GM12878 (cell line): ENCODE measurements around the gene ZNF619. TPM values are rescaled to one million over a fixed set of nuclear protein-coding genes. Genes with fewer than 3 reads are reported as not detected.

Source experiments
- ATAC-seq: fragments of 200-7000 bp; cut with Tn5 transposase; 3 replicates; pipeline ENCODE4 v1.9.1; 2020; ENCODE audit warnings: mild to moderate bottlenecking, moderate library complexity
- BruUV-seq: library from RNA; stranded (reverse); fragments of 400-500 nt; replicated peaks from 2 replicates; lab custom pipeline; 2021; lab: Mats Ljungman, UMichigan
- CTCF ChIA-PET: fragments of 300-600 bp; sonication (Branson Sonifier 250); formaldehyde crosslinking; extraction: SDS; loops from one replicate; lab custom pipeline; 2021; ENCODE audit warnings: inconsistent platforms; lab: Yijun Ruan, JAX
- POLR2A ChIA-PET: fragments of 350-600 bp; formaldehyde crosslinking; extraction: SDS; loops from one replicate; lab custom pipeline; 2021; ENCODE audit warnings: inconsistent platforms; lab: Charles Lee
- RAD21 ChIA-PET: fragments of 300-600 bp; sonication (Branson Sonifier 250); formaldehyde crosslinking; loops from one replicate; lab custom pipeline; 2023; ENCODE audit warnings: antibody characterized with exemption; ENCODE audit not compliant: unreplicated experiment; lab: Charles Lee
- SMC1A ChIA-PET: fragments of 300-600 bp; sonication (Branson Sonifier 250); formaldehyde crosslinking; loops from one replicate; lab custom pipeline; 2023; ENCODE audit not compliant: unreplicated experiment, uncharacterized antibody; lab: Charles Lee
- DNase-seq: peaks from one replicate; pipeline ENCODE4 v3.0.0-alpha.2; 2011; ENCODE audit warnings: low read depth, low spot score
- FAIRE-seq: peaks from 3 replicates; lab custom pipeline; 2011; peaks lifted over from hg19 to GRCh38; lab: Jason Lieb, UNC
- H2AFZ ChIP-seq: 2 replicates; pipeline ENCODE4 v1.6.0; 2011; ENCODE audit warnings: low read depth, low read length, control low read depth; ENCODE audit not compliant: control insufficient read depth
- H3K27ac ChIP-seq: 2 replicates; pipeline ENCODE4 v1.5.1; 2011; ENCODE audit warnings: control low read depth; ENCODE audit not compliant: control insufficient read depth, insufficient read depth
- H3K27me3 ChIP-seq, 2 experiments: replicated peaks in 1 of 2; 2 replicates each; pipeline versions ENCODE4 v1.6.0 to v1.6.1; 2011; ENCODE audit warnings: low read length in 1 of 2; ENCODE audit not compliant: control insufficient read depth in 2 of 2, insufficient read depth in 2 of 2
- H3K36me3 ChIP-seq, 2 experiments: 2 replicates each; pipeline ENCODE4 v1.5.1; 2011; ENCODE audit warnings: low read length in 1 of 2; ENCODE audit not compliant: control insufficient read depth in 2 of 2, insufficient read depth in 2 of 2
- H3K4me1 ChIP-seq: 2 replicates; pipeline ENCODE4 v1.6.1; 2011; ENCODE audit warnings: mild to moderate bottlenecking, low read length, moderate library complexity, mixed read lengths; ENCODE audit not compliant: control insufficient read depth, insufficient read depth
- H3K4me2 ChIP-seq: 2 replicates; pipeline ENCODE4 v1.6.0; 2011; ENCODE audit warnings: control low read depth; ENCODE audit not compliant: control insufficient read depth, insufficient read depth
- H3K4me3 ChIP-seq: fragments of 200-600 bp; sonication (generic); 2 replicates; pipeline ENCODE4 v1.5.1; 2016
- H3K79me2 ChIP-seq: 2 replicates; pipeline ENCODE4 v1.6.0; 2011; ENCODE audit warnings: low read length; ENCODE audit not compliant: control insufficient read depth, insufficient read depth
- H3K9ac ChIP-seq: 2 replicates; pipeline ENCODE4 v1.8.0; 2011; ENCODE audit warnings: low read length, control low read depth, mixed read lengths; ENCODE audit not compliant: control insufficient read depth, insufficient read depth
- H3K9me3 ChIP-seq: replicated peaks from 3 replicates; pipeline ENCODE4 v1.5.1; 2011; ENCODE audit warnings: mild to moderate bottlenecking, low read length; ENCODE audit not compliant: control insufficient read depth, insufficient read depth
- H4K20me1 ChIP-seq: 2 replicates; pipeline ENCODE4 v1.6.0; 2011; ENCODE audit not compliant: control insufficient read depth, insufficient read depth
- E4F1 ChIP-seq: fragments of 450-650 bp; IDR thresholded peaks from 2 replicates; pipeline ENCODE4 v1.6.1; 2018; ENCODE audit warnings: borderline replicate concordance, mild to moderate bottlenecking; ENCODE audit not compliant: partially characterized antibody
- MAX ChIP-seq: IDR thresholded peaks from 2 replicates; pipeline ENCODE4 v1.6.1; 2012; ENCODE audit warnings: low read depth, low read length, improper control_type of control experiment
- NFYB ChIP-seq: IDR thresholded peaks from 2 replicates; pipeline ENCODE4 v1.6.1; 2011; ENCODE audit warnings: low read depth, mild to moderate bottlenecking, low read length, improper control_type of control experiment, moderate library complexity; ENCODE audit not compliant: insufficient read depth
- WGBS: methylation state at CpG from one replicate; pipeline ENCODE4 v1.1.6; 2016; ENCODE audit warnings: low lambda C conversion rate; ENCODE audit not compliant: insufficient replicate concordance, insufficient coverage; ENCODE audit errors: missing lambda C conversion rate; 5-methylcytosine and 5-hydroxymethylcytosine counted together
- in situ Hi-C: fragments of 300-500 bp; cut with MboI; formaldehyde crosslinking; loops from 9 replicates; pipeline ENCODE4 v1.14.3; 2018; ENCODE audit warnings: mixed read lengths
- intact Hi-C: fragments of 100-400 bp; cut with micrococcal nuclease; formaldehyde crosslinking; loops from one replicate; pipeline ENCODE4 v1.14.2; 2022; ENCODE audit not compliant: unreplicated experiment
- polyA plus RNA-seq, 11 experiments: library from polyadenylated mRNA; depleted of rRNA in 4 of 11; unstranded in 6 of 11; stranded (reverse) in 5 of 11; fragments of >200 nt; fragmentation: Nextera tagmentation in 4 of 11; fragmentation: Illumina TruSeq in 1 of 11; extraction: Ambion mirVana in 4 of 11; extraction: Trizol in 1 of 11; gene quantifications; 1 replicate in 1 of 11; 2 replicates in 10 of 11; pipeline versions ENCODE4 v1.2.1 to v1.2.3, GENCODE V29; 2011 to 2016; ENCODE audit warnings: inconsistent platforms in 2 of 11, missing spikeins in 2 of 11, low read depth in 1 of 11
- total RNA-seq, 4 experiments: library from RNA; depleted of rRNA in 3 of 4; stranded (reverse); fragments of >200 nt in 3 of 4; fragmentation: Illumina TruSeq in 1 of 4; extraction: Trizol in 1 of 4; gene quantifications; 2 replicates each; pipeline versions ENCODE4 v1.2.1 to v1.2.3, GENCODE V29; 2013 to 2021

The ZNF619 gene
- total and polyA plus RNA-seq, 10 of the 15 experiments (the other 5 are each of a cell fraction or from before 2014, with no cell fraction given) = 0.42 to 7.5 (median 3.7) TPM

DNA sequence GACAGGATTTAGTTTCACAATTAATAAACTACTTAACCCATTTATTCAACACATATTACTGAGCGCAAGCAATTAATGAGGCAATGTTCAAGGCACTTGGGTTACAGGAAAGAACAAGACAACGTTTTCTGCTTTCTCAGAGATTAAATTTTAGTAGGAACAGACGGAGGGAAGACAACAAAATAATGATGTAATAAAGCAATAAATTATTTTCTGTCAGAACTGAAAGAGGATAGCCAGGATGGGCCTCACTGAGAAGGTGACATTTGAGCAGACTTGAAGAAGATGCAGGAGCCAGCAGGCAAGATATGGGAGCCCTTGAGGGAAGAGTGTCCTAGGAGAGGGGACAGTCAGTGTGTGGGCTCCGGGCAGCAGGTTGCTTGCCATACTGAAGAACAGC is 31.0 kb upstream of the ZNF619 start:
- no peaks in the 10 kb centered on the region for H3K4me1 ChIP-seq
- TF ChIP-seq MAX = no peak
- TF ChIP-seq NFYB = no peak
- DNase-seq (no peak), FAIRE-seq (no peak), ATAC-seq (no peak)
- WGBS = 62% methylated on average over 4 of the region's 4 CpGs
- ChIA-PET POLR2A (no interaction called here), RAD21 (no interaction called here), SMC1A (no interaction called here), CTCF (no interaction called here)
- no peaks in the 10 kb centered on the region for H3K9me3 ChIP-seq
- no peaks in the 10 kb centered on the region for H3K79me2 ChIP-seq
- intact Hi-C loops (no loop called here), in situ Hi-C loops (no loop called here)
- no peak overlapping the region for H2AFZ ChIP-seq
- BruUV-seq = no TSS peak
- no peaks in the 10 kb centered on the region for H3K36me3 ChIP-seq
- no peak overlapping the region for H3K9ac ChIP-seq
- no peak overlapping the region for H3K27ac ChIP-seq
- H3K4me3 ChIP-seq = no peak overlapping the region
- no peaks in the 10 kb centered on the region for H4K20me1 ChIP-seq
- no peaks in the 10 kb centered on the region for H3K27me3 ChIP-seq
- no peak overlapping the region for H3K4me2 ChIP-seq

GRCh38 chr3:40450438-40450837 is 26.5 kb upstream of the ZNF619 start:
- no peak for DNase-seq
- ChIA-PET SMC1A (no interaction called here), CTCF (no interaction called here), POLR2A (interaction anchor here (0.6 kb wide), 1 partner anchor 25 kb away, joined by 3 read pairs; no protein-coding TSS in a partner anchor), RAD21 (no interaction called here)
- no peak for TF ChIP-seq E4F1
- H3K4me2 ChIP-seq = no peak overlapping the region
- no peak for FAIRE-seq
- no peak overlapping the region for H3K4me3 ChIP-seq
- H3K79me2 ChIP-seq = no peaks in the 10 kb centered on the region
- intact Hi-C loops (loop anchor here (5.0 to 10.0 kb wide), 3 partner anchors 77 to 256 kb away; no protein-coding TSS in a partner anchor), in situ Hi-C loops (no loop called here)
- H3K9me3 ChIP-seq = no peaks in the 10 kb centered on the region
- ATAC-seq = no peak
- H2AFZ ChIP-seq = no peak overlapping the region
- BruUV-seq = no TSS peak
- no peaks in the 10 kb centered on the region for H3K36me3 ChIP-seq
- no peaks in the 10 kb centered on the region for H4K20me1 ChIP-seq
- H3K4me1 ChIP-seq = no peaks in the 10 kb centered on the region
- WGBS = 50% methylated on average over 2 of the region's 2 CpGs
- no peaks in the 10 kb centered on the region for H3K27me3 ChIP-seq
- no peak overlapping the region for H3K27ac ChIP-seq
- no peak overlapping the region for H3K9ac ChIP-seq
